ENCODE data around the gene SLC9A9.

GRCh38 chr3:143830786-143831185, 17.5 kb downstream of the SLC9A9 start:
- TF ChIP-seq CTCF (optimal IDR thresholded peaks at IDR 0.05 in 1 of 3, IDR thresholded peaks at IDR 0.05 in 1 of 3, conservative IDR thresholded peaks at IDR 0.05 in 1 of 3; ENCODE audit: extremely low read depth in 1 of 3, insufficient read depth in 2 of 3, low read length in 3 of 3) (no peak), EZH2 (IDR thresholded peaks at IDR 0.05; ENCODE audit: low read length) (no peak)

Measured in keratinocyte (primary cell).